Epithelial cell of proximal tubule (primary cell): ENCODE data around the gene KRTAP10-10. TPM values are rescaled to one million over a fixed set of nuclear protein-coding genes. Genes with fewer than 3 reads are reported as not detected.

Source experiments
- DNase-seq: peaks from one replicate; pipeline ENCODE4 v3.0.0-alpha.2; 2011; ENCODE audit warnings: low read depth
- H3K4me3 ChIP-seq: 2 replicates; pipeline ENCODE4 v1.5.1; 2011; ENCODE audit warnings: low read depth, mild to moderate bottlenecking, low read length
- total RNA-seq: library from RNA; depleted of rRNA; stranded (reverse); fragments of >200 nt; gene quantifications from 2 replicates; pipeline ENCODE4 v1.2.3, GENCODE V29; 2015
- TF ChIP-seq, protein P1 (sequence below): conservative IDR thresholded peaks from 2 replicates; pipeline ENCODE4 v1.5.1; 2012; ENCODE audit warnings: low read depth, mild to moderate bottlenecking, low read length

The KRTAP10-10 gene
- total RNA-seq, 1 donor from 2014 or later: not detected

- H3K4me3 ChIP-seq: no peak overlapping the region
- TF ChIP-seq, protein P1, sequence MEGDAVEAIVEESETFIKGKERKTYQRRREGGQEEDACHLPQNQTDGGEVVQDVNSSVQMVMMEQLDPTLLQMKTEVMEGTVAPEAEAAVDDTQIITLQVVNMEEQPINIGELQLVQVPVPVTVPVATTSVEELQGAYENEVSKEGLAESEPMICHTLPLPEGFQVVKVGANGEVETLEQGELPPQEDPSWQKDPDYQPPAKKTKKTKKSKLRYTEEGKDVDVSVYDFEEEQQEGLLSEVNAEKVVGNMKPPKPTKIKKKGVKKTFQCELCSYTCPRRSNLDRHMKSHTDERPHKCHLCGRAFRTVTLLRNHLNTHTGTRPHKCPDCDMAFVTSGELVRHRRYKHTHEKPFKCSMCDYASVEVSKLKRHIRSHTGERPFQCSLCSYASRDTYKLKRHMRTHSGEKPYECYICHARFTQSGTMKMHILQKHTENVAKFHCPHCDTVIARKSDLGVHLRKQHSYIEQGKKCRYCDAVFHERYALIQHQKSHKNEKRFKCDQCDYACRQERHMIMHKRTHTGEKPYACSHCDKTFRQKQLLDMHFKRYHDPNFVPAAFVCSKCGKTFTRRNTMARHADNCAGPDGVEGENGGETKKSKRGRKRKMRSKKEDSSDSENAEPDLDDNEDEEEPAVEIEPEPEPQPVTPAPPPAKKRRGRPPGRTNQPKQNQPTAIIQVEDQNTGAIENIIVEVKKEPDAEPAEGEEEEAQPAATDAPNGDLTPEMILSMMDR: no peak
- no peak for DNase-seq
These were observed 25.6 kb upstream of the KRTAP10-10 start for GRCh38 chr21:44611551-44611950.

DNA sequence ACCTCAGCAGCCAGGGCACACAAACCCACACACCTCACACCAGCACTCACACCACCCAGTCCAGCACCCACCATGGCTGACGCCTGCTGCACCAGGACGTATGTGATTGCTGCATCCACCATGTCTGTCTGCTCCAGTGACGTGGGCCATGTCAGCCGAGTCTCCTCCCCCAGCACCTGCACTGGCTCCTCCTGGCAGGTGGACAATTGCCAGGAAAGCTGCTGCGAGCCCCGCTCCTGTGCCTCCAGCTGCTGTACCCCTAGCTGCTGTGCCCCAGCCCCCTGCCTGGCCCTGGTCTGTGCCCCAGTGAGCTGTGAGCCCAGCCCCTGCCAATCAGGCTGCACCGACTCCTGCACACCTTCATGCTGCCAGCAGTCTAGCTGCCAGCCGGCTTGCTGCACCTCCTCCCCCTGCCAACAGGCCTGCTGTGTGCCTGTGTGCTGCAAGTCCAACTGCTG, 25.1 kb upstream of the KRTAP10-10 start, which contains the start of gene KRTAP10-8:
Gene KRTAP10-8, plus strand, starts transcription at position 51 of the 458 bp plus-strand sequence. Its CDS starts 22 bp downstream, at position 73.
- DNase-seq: no peak
- H3K4me3 ChIP-seq: no peak within 1 kb of the TSS
- TF ChIP-seq, protein P1: no peak

- TF ChIP-seq, protein P1: no peak
- DNase-seq: no peak
- H3K4me3 ChIP-seq: no peak overlapping the region
These were observed 24.4 kb upstream of the KRTAP10-10 start for GRCh38 chr21:44612669-44613229.

DNA sequence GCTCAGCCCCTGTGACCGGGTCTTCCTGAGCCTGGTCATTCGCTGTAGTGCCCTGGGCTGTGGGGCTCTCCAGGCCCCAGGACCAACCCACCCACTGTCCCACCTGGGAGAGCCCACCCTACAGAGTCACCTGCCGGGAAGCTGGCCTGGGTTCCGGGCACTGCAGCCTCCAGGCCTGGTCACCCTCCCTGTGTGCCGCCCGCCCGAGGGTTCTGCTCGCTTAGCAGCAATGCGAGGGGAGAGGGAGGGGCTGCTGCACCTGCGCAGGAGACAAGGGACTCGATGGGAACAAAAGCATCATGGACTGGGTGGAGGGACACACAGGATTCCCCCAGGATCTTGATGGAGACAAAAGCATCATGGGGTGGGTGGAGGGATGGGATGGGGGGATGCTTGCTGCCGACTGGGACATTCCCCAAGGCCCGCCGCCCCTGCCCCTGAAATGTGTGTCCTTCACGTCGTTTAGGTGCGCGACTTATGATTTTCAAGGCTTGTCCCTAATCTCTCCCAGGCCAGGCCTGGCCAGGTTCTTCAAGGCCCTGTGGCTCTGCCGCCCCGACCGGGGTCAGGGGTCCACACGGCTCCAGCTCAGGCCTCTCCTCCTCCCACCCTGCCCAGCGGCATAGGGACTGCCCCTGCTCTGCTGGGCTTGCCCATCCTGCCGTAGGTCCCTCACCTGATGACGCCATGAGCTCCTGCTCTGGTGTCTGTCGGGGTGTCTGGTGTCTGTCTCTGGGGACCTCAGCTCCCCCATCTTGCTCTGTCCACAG, 23.6 kb upstream of the KRTAP10-10 start:
- DNase-seq: no peak
- TF ChIP-seq, protein P1: no peak
- no peak overlapping the region for H3K4me3 ChIP-seq

DNA sequence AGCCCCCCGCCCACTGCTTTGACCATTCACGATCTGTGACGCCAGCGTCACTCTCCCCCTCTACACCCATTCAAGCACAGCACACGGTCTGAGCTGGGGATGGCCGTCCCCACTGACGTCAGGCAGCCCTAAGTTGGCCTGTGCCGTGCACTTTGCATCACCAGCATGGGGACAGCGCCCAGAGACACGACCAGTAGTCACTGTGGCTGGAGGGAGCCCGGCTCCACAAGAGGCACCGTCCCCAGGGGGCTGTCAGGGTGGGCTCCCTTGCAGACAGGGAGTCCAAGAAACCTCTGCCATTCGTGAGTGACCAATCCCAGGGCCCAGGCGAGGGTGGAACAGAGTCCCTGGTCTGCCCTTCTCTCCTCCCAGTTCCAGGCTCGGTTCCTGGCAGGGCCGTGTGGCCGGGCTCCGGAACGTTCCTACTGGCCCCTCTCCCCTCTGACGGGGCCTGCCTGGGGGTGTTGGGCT, 23.0 kb upstream of the KRTAP10-10 start:
- TF ChIP-seq, protein P1: no peak
- no peak for DNase-seq

GRCh38 chr21:44614961-44615391, 22.2 kb upstream of the KRTAP10-10 start:
- TF ChIP-seq, protein P1: no peak
- H3K4me3 ChIP-seq: no peak overlapping the region
- DNase-seq: no peak

More for the DNA sequence above, 23.0 kb upstream of the KRTAP10-10 start:
- H3K4me3 ChIP-seq: no peak overlapping the region
